Ascending aorta (tissue), 2 donors: ENCODE results near the gene CYB5B. TPM values are rescaled to one million over a fixed set of nuclear protein-coding genes. Genes with fewer than 3 reads are reported as not detected.
"Not testable (repeated sequence)": the region's sequence is repeated elsewhere in the genome, so short reads cannot be mapped to it uniquely, and the experiment has no call there.

Experiments
- DNase-seq, 2 donors: peaks; one replicate each; pipeline ENCODE4 v3.0.0-alpha.2; 2019; ENCODE audit warnings: low spot score in 2 of 2
- H3K27ac ChIP-seq, 2 donors: fragments of 200-600 bp; sonication (generic); one replicate each; pipeline ENCODE4 v1.5.1; 2016 to 2017; ENCODE audit warnings: mild to moderate bottlenecking in 1 of 2
- H3K27me3 ChIP-seq: fragments of 200-600 bp; sonication (generic); one replicate; pipeline ENCODE4 v1.5.1; 2017
- H3K36me3 ChIP-seq, 2 donors: fragments of 200-600 bp; sonication (generic); one replicate each; pipeline ENCODE4 v1.5.1; 2016
- H3K4me1 ChIP-seq, 2 donors: fragments of 200-600 bp; sonication (generic); one replicate each; pipeline ENCODE4 v1.5.1; 2016 to 2017; ENCODE audit warnings: mild to moderate bottlenecking in 1 of 2
- H3K4me3 ChIP-seq, 2 donors: fragments of 200-600 bp; sonication (generic); one replicate each; pipeline ENCODE4 v1.5.1; 2016 to 2017; ENCODE audit warnings: mild to moderate bottlenecking in 1 of 2
- H3K9me3 ChIP-seq, 2 donors: fragments of 200-600 bp; sonication (generic); one replicate each; pipeline ENCODE4 v1.5.1; 2016
- CTCF ChIP-seq, 3 experiments: fragments of 200-600 bp in 2 of 3; fragments of 450-650 bp in 1 of 3; sonication (generic) in 2 of 3; IDR thresholded peaks; one replicate each; pipeline ENCODE4 v1.5.1; 2016 to 2019; ENCODE audit warnings: antibody characterized with exemption in 3 of 3, mild to moderate bottlenecking in 1 of 3, moderate library complexity in 1 of 3
- intact Hi-C: fragments of 100-400 bp; cut with DNase I; formaldehyde crosslinking; loops from one replicate; pipeline ENCODE4 v1.15.1; 2023
- total RNA-seq: library from RNA; depleted of rRNA; stranded (reverse); fragments of >200 nt; gene quantifications from one replicate; pipeline ENCODE4 v1.1.0, GENCODE V29; 2016

Gene CYB5B
- total RNA-seq, 1 donor from 2014 or later: 19.2 TPM

DNA sequence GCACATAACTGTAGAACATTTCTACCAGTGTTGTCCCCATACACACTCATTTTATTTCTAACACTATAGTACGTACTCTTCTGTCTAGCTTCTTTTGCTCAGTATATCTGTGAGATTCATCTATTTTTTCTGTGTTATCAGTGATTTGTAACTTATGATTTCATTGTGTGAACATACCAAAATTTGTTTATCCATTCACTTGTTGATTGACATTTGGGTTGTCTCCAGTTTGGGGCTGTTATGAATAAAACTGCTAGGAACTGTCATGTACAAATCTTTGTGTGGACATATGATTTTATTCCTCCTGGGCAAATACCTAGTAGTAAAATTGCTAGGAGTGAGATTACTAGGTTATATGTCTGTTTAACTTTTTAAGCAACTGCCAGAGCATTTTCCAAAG lies 9.6 kb downstream of the CYB5B start:
- Histone ChIP-seq H3K27ac (no peak overlapping the region), H3K4me3 (no peak overlapping the region), H3K9me3 (no peaks in the 10 kb centered on the region), H3K36me3 (peaks cover 18 to 20% of the 10 kb centered on the region in 2 donors), H3K27me3 (no peaks in the 10 kb centered on the region), H3K4me1 (no peaks in the 10 kb centered on the region)
- intact Hi-C loops: no loop called here
- TF ChIP-seq CTCF (IDR thresholded peaks at IDR 0.05): no peak
- no peak for DNase-seq

DNA sequence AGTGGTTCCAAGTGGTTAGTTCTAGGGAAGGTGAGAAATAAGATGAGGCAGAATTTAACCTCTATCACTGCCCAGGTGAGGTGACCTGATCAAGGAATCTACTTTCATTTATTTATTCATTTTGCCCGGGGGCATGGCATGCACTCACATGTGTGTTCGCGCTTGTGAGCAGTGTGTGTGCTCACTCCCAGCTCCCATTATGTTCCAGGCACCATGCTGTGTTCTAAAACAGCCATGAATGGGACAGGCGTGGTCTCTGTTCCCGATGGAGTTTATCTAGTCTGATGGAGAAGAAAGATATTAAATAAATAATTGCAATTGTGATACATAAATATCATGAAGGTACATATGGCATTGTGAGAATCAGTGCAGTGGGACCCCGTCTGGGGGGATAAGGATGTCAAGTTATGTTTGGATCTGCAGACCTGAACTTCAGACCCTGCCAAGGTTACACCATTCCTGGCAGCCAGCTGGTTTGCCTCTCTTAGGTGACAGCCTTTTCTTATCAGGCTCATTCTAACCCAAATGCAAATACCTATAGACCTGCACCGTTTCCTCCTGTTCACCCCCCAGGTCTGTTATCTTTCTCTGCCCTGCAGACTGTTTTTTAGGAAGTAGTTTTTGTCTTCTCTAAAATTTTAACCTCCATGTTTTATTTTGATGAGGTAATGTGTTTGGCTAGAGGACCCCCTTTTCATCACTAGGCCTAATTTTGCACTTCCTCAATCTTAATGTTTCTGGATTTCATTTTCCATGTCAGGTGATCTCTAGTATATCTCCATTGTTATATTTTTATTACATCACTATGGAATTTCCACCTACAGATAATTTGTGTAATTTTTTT lies 11.8 kb downstream of the CYB5B start:
- Histone ChIP-seq H3K4me3 (no peak overlapping the region), H3K27ac (no peak overlapping the region), H3K4me1 (no peaks in the 10 kb centered on the region)

GRCh38 chr16:69436896-69437295 lies 12.5 kb downstream of the CYB5B start:
- intact Hi-C loops: no loop called here
- no peak for TF ChIP-seq CTCF (IDR thresholded peaks at IDR 0.05)
- H3K36me3 ChIP-seq: peaks cover 6 to 13% of the 10 kb centered on the region in 2 donors
- H3K27me3 ChIP-seq: no peaks in the 10 kb centered on the region
- no peaks in the 10 kb centered on the region for H3K4me1 ChIP-seq
- no peak overlapping the region for H3K27ac ChIP-seq
- H3K9me3 ChIP-seq: no peaks in the 10 kb centered on the region
- no peak for DNase-seq
- H3K4me3 ChIP-seq: no peak overlapping the region

More for the DNA sequence above, 11.8 kb downstream of the CYB5B start:
- no peaks in the 10 kb centered on the region for H3K27me3 ChIP-seq
- DNase-seq: no peak
- intact Hi-C loops: no loop called here
- H3K36me3 ChIP-seq: peaks cover 6 to 18% of the 10 kb centered on the region in 2 donors
- no peaks in the 10 kb centered on the region for H3K9me3 ChIP-seq
- no peak for TF ChIP-seq CTCF (IDR thresholded peaks at IDR 0.05)

DNA sequence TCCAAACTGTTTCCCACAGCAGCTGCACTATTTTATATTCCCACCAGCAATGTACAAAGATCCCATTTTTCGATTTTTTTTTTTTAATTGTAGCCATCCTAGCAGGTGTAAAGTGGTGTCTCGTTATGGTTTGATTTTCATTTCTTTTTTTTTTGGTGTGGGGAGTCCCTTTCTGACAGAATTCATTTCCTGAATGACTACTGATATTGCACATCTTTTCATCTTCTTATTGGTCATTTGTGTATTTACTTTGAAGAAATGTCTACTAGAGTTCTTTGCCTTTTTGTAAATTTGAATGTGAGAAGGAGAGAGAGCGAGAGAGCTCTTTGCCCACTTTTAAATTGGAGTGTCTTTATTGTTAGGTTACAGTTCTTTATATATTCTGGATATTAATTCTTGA lies 14.0 kb downstream of the CYB5B start:
- H3K4me3 ChIP-seq: no peak overlapping the region
- no peak overlapping the region for H3K27ac ChIP-seq
- H3K27me3 ChIP-seq: no peaks in the 10 kb centered on the region
- no peak for DNase-seq
- intact Hi-C loops: no loop called here
- H3K4me1 ChIP-seq: peaks cover 0 to 7% of the 10 kb centered on the region in 2 donors
- peaks cover 0 to 8% of the 10 kb centered on the region in 2 donors for H3K36me3 ChIP-seq
- TF ChIP-seq CTCF (IDR thresholded peaks at IDR 0.05): no peak
- no peaks in the 10 kb centered on the region for H3K9me3 ChIP-seq

- Histone ChIP-seq H3K9me3 (no peaks in the 10 kb centered on the region), H3K27me3 (no peaks in the 10 kb centered on the region), H3K36me3 (peaks cover 0 to 8% of the 10 kb centered on the region in 2 donors), H3K4me1 (peaks cover 0 to 14% of the 10 kb centered on the region in 2 donors), H3K4me3 (no peak overlapping the region), H3K27ac (no peak overlapping the region)
- intact Hi-C loops: loop anchor here (5.0 kb wide), 1 partner anchor 42 kb away; no protein-coding TSS in a partner anchor
- DNase-seq: no peak
- TF ChIP-seq CTCF (IDR thresholded peaks at IDR 0.05): no peak
Observed at GRCh38 chr16:69440250-69440649, 15.8 kb downstream of the CYB5B start.

DNA sequence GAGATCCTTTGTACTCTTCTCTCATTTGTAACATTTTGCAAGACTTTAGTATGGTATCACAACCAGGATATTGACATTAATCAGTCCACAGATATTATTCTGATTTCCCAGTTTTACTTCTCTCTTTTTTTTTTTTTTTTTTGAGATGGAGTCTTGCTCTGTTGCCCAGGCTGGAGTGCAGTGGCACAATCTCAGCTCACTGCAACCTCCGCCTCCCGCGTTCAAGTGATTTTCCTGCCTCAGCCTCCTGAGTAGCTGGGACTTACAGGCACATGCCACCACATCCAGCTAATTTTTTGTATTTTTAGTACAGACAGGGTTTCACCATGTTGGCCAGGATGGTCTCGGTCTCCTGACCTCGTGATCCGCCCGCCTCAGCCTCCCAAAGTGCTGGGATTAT lies 16.6 kb downstream of the CYB5B start:
- peaks cover 0 to 18% of the 10 kb centered on the region in 2 donors for H3K4me1 ChIP-seq
- not testable (repeated sequence) for H3K27ac ChIP-seq
- intact Hi-C loops: loop anchor here (5.0 kb wide), 1 partner anchor 41 kb away; no protein-coding TSS in a partner anchor

More for the DNA sequence above, 16.6 kb downstream of the CYB5B start:
- not testable (repeated sequence) for H3K4me3 ChIP-seq, DNase-seq, H3K36me3 ChIP-seq, H3K27me3 ChIP-seq, H3K9me3 ChIP-seq
